HEK293 (cell line): ENCODE data around the gene SEZ6L.

Source experiments
- CTCF ChIA-PET: fragments of 350-600 bp; formaldehyde crosslinking; extraction: SDS; loops from one replicate; lab custom pipeline; 2021; ENCODE audit warnings: antibody characterized with exemption; lab: Yijun Ruan, JAX
- POLR2A ChIA-PET: fragments of 300-600 bp; formaldehyde crosslinking; extraction: SDS; loops from one replicate; lab custom pipeline; 2020; ENCODE audit warnings: antibody characterized with exemption, inconsistent platforms; lab: Yijun Ruan, JAX
- H3K27ac ChIP-seq: fragments of 200-500 bp; sonication (Bioruptor generic); 2 replicates; pipeline ENCODE4 v1.5.1; 2014; ENCODE audit warnings: low read depth, low read length, control low read depth, inconsistent platforms; ENCODE audit errors: extremely low read depth
- H3K36me3 ChIP-seq, 2 experiments: fragments of 200-500 bp in 1 of 2; sonication (Bioruptor generic) in 1 of 2; 1 replicate in 1 of 2; 2 replicates in 1 of 2; pipeline ENCODE4 v1.5.1; 2014 to 2017; ENCODE audit warnings: inconsistent platforms in 2 of 2, low read length in 2 of 2; ENCODE audit not compliant: control insufficient read depth in 2 of 2, insufficient read depth in 1 of 2
- H3K4me1 ChIP-seq: fragments of 200-500 bp; sonication (Bioruptor generic); 2 replicates; pipeline ENCODE4 v1.5.1; 2014; ENCODE audit warnings: mild to moderate bottlenecking, low read length, inconsistent platforms; ENCODE audit not compliant: control insufficient read depth, insufficient read depth
- H3K4me3 ChIP-seq: 2 replicates; pipeline ENCODE4 v1.5.1; 2011; ENCODE audit warnings: low read depth, mild to moderate bottlenecking, control low read depth, low read length, moderate library complexity
- H3K9me3 ChIP-seq: fragments of 200-500 bp; sonication (Bioruptor generic); 2 replicates; pipeline ENCODE4 v1.5.1; 2014; ENCODE audit warnings: low read depth, low read length, inconsistent platforms; ENCODE audit not compliant: control insufficient read depth, insufficient read depth
- HOXC10 ChIP-seq: sonication (generic); formaldehyde crosslinking; IDR thresholded peaks from 2 replicates; pipeline ENCODE4 v1.8.1; 2023; ENCODE audit warnings: mild to moderate bottlenecking, missing genetic modification reagents
- YY1 ChIP-seq: fragments of 450-650 bp; formaldehyde crosslinking; IDR thresholded peaks from 2 replicates; pipeline ENCODE4 v1.5.1; 2018; ENCODE audit warnings: missing biosample characterization, missing genetic modification characterization
- ZEB2 ChIP-seq: fragments of 450-650 bp; formaldehyde crosslinking; IDR thresholded peaks from 2 replicates; pipeline ENCODE4 v1.5.1; 2016; ENCODE audit warnings: missing biosample characterization, missing genetic modification characterization
- ZNF157 ChIP-seq: fragments of 450-650 bp; formaldehyde crosslinking; IDR thresholded peaks from 2 replicates; pipeline ENCODE4 v1.5.1; 2016; ENCODE audit warnings: missing biosample characterization, missing genetic modification characterization
- ZNF169 ChIP-seq: fragments of 450-650 bp; formaldehyde crosslinking; IDR thresholded peaks from 2 replicates; pipeline ENCODE4 v1.5.1; 2016; ENCODE audit warnings: missing biosample characterization, missing genetic modification characterization
- ZNF23 ChIP-seq: fragments of 450-650 bp; formaldehyde crosslinking; IDR thresholded peaks from 2 replicates; pipeline ENCODE4 v1.5.1; 2016; ENCODE audit warnings: missing biosample characterization, missing genetic modification characterization, borderline replicate concordance
- ZNF26 ChIP-seq: fragments of 450-650 bp; formaldehyde crosslinking; IDR thresholded peaks from 2 replicates; pipeline ENCODE4 v1.5.1; 2016; ENCODE audit warnings: missing biosample characterization, missing genetic modification characterization
- ZNF302 ChIP-seq: fragments of 450-650 bp; formaldehyde crosslinking; IDR thresholded peaks from 2 replicates; pipeline ENCODE4 v1.5.1; 2016; ENCODE audit warnings: missing biosample characterization, missing genetic modification characterization, low read depth
- ZNF518A ChIP-seq: fragments of 450-650 bp; formaldehyde crosslinking; conservative IDR thresholded peaks from 2 replicates; pipeline ENCODE4 v1.5.1; 2016; ENCODE audit warnings: low read depth, missing biosample characterization, missing genetic modification characterization
- ZNF530 ChIP-seq: fragments of 450-650 bp; formaldehyde crosslinking; IDR thresholded peaks from 2 replicates; pipeline ENCODE4 v1.5.1; 2016; ENCODE audit warnings: low read depth, missing biosample characterization, missing genetic modification characterization
- ZNF560 ChIP-seq: fragments of 450-650 bp; formaldehyde crosslinking; IDR thresholded peaks from 2 replicates; pipeline ENCODE4 v1.5.1; 2017; ENCODE audit warnings: missing biosample characterization, missing genetic modification characterization, borderline replicate concordance
- ZNF561 ChIP-seq: fragments of 450-650 bp; IDR thresholded peaks from 2 replicates; pipeline ENCODE4 v1.5.1; 2018; ENCODE audit warnings: missing biosample characterization, missing genetic modification characterization, borderline replicate concordance
- ZNF610 ChIP-seq: fragments of 450-650 bp; formaldehyde crosslinking; IDR thresholded peaks from 2 replicates; pipeline ENCODE4 v1.5.1; 2016; ENCODE audit warnings: missing biosample characterization, missing genetic modification characterization, borderline replicate concordance
- ZNF621 ChIP-seq: fragments of 450-650 bp; formaldehyde crosslinking; IDR thresholded peaks from 2 replicates; pipeline ENCODE4 v1.5.1; 2017; ENCODE audit warnings: missing biosample characterization, missing genetic modification characterization
- ZNF639 ChIP-seq: fragments of 450-650 bp; formaldehyde crosslinking; IDR thresholded peaks from 2 replicates; pipeline ENCODE4 v1.5.1; 2016; ENCODE audit warnings: missing biosample characterization, missing genetic modification characterization
- ZNF830 ChIP-seq: fragments of 450-650 bp; IDR thresholded peaks from 2 replicates; pipeline ENCODE4 v1.5.0; 2018; ENCODE audit warnings: missing biosample characterization, missing genetic modification characterization, low read depth, mild to moderate bottlenecking, moderate library complexity
- TF ChIP-seq, protein P1 (sequence below): fragments of 450-650 bp; formaldehyde crosslinking; IDR thresholded peaks from 2 replicates; pipeline ENCODE4 v1.5.1; 2016; ENCODE audit warnings: missing biosample characterization, missing genetic modification characterization, borderline replicate concordance
- TF ChIP-seq, protein P2 (sequence below): fragments of 450-650 bp; formaldehyde crosslinking; IDR thresholded peaks from 2 replicates; pipeline ENCODE4 v1.5.0; 2017; ENCODE audit warnings: missing biosample characterization, missing genetic modification characterization, borderline replicate concordance
- TF ChIP-seq, protein P3 (sequence below): sonication (generic); formaldehyde crosslinking; IDR thresholded peaks from 2 replicates; pipeline ENCODE4 v1.8.1; 2022; ENCODE audit warnings: mild to moderate bottlenecking, moderate library complexity, missing genetic modification reagents

The SEZ6L gene

DNA sequence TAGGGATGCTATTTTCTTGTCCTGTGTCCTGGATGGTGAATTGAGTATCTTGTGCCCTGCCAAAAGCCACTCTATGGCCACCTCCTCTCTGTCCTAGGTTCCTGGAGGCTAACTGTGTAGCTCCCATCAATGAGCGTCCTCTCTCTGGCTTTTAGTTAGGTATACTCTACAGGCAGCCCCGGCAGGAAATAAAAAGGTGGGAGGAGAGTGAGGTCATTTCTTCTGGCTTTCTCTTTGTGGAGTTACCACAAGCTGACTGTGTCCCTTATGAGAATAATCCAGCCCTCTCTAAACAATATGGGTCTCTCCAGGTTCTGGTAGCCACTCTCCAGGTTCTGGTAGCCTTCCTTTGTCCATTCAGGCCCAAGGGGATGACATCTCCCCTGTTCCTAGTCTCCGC, 248.1 kb downstream of the SEZ6L start:
- Histone ChIP-seq H3K9me3 (no peaks in the 10 kb centered on the region), H3K27ac (no peak overlapping the region), H3K4me3 (no peak overlapping the region), H3K36me3 (no peaks in the 10 kb centered on the region)
- no peak for TF ChIP-seq ZNF530 (tag by site-specific recombination)
- TF ChIP-seq ZNF610 (tag by site-specific recombination), result no peak
- TF ChIP-seq ZNF561 (tag by site-specific recombination), result no peak
- TF ChIP-seq ZNF518A (tag by site-specific recombination), result no peak
- TF ChIP-seq, protein P1, sequence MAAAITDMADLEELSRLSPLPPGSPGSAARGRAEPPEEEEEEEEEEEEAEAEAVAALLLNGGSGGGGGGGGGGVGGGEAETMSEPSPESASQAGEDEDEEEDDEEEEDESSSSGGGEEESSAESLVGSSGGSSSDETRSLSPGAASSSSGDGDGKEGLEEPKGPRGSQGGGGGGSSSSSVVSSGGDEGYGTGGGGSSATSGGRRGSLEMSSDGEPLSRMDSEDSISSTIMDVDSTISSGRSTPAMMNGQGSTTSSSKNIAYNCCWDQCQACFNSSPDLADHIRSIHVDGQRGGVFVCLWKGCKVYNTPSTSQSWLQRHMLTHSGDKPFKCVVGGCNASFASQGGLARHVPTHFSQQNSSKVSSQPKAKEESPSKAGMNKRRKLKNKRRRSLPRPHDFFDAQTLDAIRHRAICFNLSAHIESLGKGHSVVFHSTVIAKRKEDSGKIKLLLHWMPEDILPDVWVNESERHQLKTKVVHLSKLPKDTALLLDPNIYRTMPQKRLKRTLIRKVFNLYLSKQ, result no peak
- no peak for TF ChIP-seq ZNF302 (tag by site-specific recombination)
- TF ChIP-seq, protein P2, sequence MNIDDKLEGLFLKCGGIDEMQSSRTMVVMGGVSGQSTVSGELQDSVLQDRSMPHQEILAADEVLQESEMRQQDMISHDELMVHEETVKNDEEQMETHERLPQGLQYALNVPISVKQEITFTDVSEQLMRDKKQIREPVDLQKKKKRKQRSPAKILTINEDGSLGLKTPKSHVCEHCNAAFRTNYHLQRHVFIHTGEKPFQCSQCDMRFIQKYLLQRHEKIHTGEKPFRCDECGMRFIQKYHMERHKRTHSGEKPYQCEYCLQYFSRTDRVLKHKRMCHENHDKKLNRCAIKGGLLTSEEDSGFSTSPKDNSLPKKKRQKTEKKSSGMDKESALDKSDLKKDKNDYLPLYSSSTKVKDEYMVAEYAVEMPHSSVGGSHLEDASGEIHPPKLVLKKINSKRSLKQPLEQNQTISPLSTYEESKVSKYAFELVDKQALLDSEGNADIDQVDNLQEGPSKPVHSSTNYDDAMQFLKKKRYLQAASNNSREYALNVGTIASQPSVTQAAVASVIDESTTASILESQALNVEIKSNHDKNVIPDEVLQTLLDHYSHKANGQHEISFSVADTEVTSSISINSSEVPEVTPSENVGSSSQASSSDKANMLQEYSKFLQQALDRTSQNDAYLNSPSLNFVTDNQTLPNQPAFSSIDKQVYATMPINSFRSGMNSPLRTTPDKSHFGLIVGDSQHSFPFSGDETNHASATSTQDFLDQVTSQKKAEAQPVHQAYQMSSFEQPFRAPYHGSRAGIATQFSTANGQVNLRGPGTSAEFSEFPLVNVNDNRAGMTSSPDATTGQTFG (tag by site-specific recombination), result no peak
- TF ChIP-seq, protein P3, sequence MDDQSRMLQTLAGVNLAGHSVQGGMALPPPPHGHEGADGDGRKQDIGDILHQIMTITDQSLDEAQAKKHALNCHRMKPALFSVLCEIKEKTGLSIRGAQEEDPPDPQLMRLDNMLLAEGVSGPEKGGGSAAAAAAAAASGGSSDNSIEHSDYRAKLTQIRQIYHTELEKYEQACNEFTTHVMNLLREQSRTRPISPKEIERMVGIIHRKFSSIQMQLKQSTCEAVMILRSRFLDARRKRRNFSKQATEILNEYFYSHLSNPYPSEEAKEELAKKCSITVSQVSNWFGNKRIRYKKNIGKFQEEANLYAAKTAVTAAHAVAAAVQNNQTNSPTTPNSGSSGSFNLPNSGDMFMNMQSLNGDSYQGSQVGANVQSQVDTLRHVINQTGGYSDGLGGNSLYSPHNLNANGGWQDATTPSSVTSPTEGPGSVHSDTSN (CRISPR knock-in tag), result no peak
- no peak for TF ChIP-seq ZNF830 (tag by site-specific recombination)
- TF ChIP-seq ZNF621 (tag by site-specific recombination), result no peak
- no peak for TF ChIP-seq ZEB2 (tag by site-specific recombination)
- no peak for TF ChIP-seq ZNF169 (tag by site-specific recombination)
- no peak for TF ChIP-seq ZNF23 (tag by site-specific recombination)
- TF ChIP-seq HOXC10 (CRISPR knock-in tag), result no peak
- TF ChIP-seq ZNF560 (tag by site-specific recombination), result no peak
- TF ChIP-seq ZNF26 (tag by site-specific recombination), result no peak
- TF ChIP-seq ZNF639 (tag by site-specific recombination), result no peak
- no peak for TF ChIP-seq YY1 (tag by site-specific recombination)
- TF ChIP-seq ZNF157 (tag by site-specific recombination), result no peak
- TF ChIP-seq, all 188 proteins: peak for 0
- ChIA-PET CTCF (interaction anchor here (1.1 to 3.0 kb wide), 3 partner anchors 13 to 50 kb away, joined by 3 to 18 read pairs (median 8); no protein-coding TSS in a partner anchor), POLR2A (interaction anchor here (1.2 to 1.9 kb wide), 2 partner anchors 11 to 66 kb away, joined by 4 to 10 read pairs; partner anchors contain the start of genes HPS4 and SRRD)
- H3K4me1 ChIP-seq, result no peaks in the 10 kb centered on the region
